CD1c-positive myeloid dendritic cell (primary cell): Measurements from ENCODE around the gene SUN5.
"Not testable (repeated sequence)": the region's sequence is repeated elsewhere in the genome, so short reads cannot be mapped to it uniquely, and the experiment has no call there.

Experiments
- DNase-seq: peaks from one replicate; pipeline ENCODE4 v3.0.0-alpha.2; 2016; ENCODE audit errors: extremely low spot score

SUN5 gene

GRCh38 chr20:33004141-33004751 is at the start of gene SUN5:
Gene SUN5, minus strand, starts transcription at chr20:33004433. Its CDS starts 93 bp downstream, at chr20:33004340.
- DNase-seq: no peak

GRCh38 chr20:33053291-33054106 is 49.3 kb upstream of the SUN5 start, which contains the start of gene BPIFB3:
Gene BPIFB3, plus strand, starts transcription at chr20:33053903. Its CDS starts 1,533 bp downstream, at chr20:33055436.
- DNase-seq: no peak

GRCh38 chr20:33051333-33051732 is 47.1 kb upstream of the SUN5 start:
- DNase-seq: no peak

GRCh38 chr20:33046412-33046811 is 42.2 kb upstream of the SUN5 start:
- no peak for DNase-seq

- not testable (repeated sequence) for DNase-seq
Observed at GRCh38 chr20:33045129-33045721, 41.0 kb upstream of the SUN5 start.

GRCh38 chr20:33043731-33044181 is 39.5 kb upstream of the SUN5 start:
- no peak for DNase-seq

- no peak for DNase-seq
Observed at GRCh38 chr20:33042983-33043730, 38.9 kb upstream of the SUN5 start.

- no peak for DNase-seq
Observed at GRCh38 chr20:33042430-33042829, 38.2 kb upstream of the SUN5 start.

GRCh38 chr20:33038243-33038642 is 34.0 kb upstream of the SUN5 start:
- no peak for DNase-seq

GRCh38 chr20:33037456-33037855 is 33.2 kb upstream of the SUN5 start:
- DNase-seq: no peak

- no peak for DNase-seq
Observed at GRCh38 chr20:33034901-33035492, 30.8 kb upstream of the SUN5 start.

- no peak for DNase-seq
Observed at GRCh38 chr20:33034115-33034514, 29.9 kb upstream of the SUN5 start.

- DNase-seq: no peak
Observed at GRCh38 chr20:33033381-33033780, 29.1 kb upstream of the SUN5 start.

GRCh38 chr20:33032555-33032954 is 28.3 kb upstream of the SUN5 start:
- DNase-seq: no peak

GRCh38 chr20:33031531-33031930 is 27.3 kb upstream of the SUN5 start, which contains the start of gene BPIFB6:
Gene BPIFB6, plus strand, starts transcription at chr20:33031648. Its CDS starts 0 bp downstream, at chr20:33031648.
- DNase-seq: no peak

- DNase-seq: no peak
Observed at GRCh38 chr20:33030569-33030968, 26.3 kb upstream of the SUN5 start.

GRCh38 chr20:33030076-33030475 is 25.8 kb upstream of the SUN5 start:
- no peak for DNase-seq

- DNase-seq: no peak
Observed at GRCh38 chr20:33028875-33029274, 24.6 kb upstream of the SUN5 start.

- no peak for DNase-seq
Observed at GRCh38 chr20:33027769-33028751, 23.8 kb upstream of the SUN5 start.
